HCEC 1CT (cell line): ENCODE results near the gene TULP4.
"Not testable (repeated sequence)": the region's sequence is repeated elsewhere in the genome, so short reads cannot be mapped to it uniquely, and the experiment has no call there.

Source experiments
- DNase-seq: peaks from one replicate; pipeline ENCODE4 v3.0.0-alpha.2; 2017

TULP4 gene

GRCh38 chr6:158398252-158399024 lies 86.2 kb downstream of the TULP4 start:
- no peak for DNase-seq

GRCh38 chr6:158399040-158399700 lies 86.9 kb downstream of the TULP4 start:
- no peak for DNase-seq

- no peak for DNase-seq
Observed at GRCh38 chr6:158402184-158402583, 89.9 kb downstream of the TULP4 start.

GRCh38 chr6:158405321-158405831 lies 93.1 kb downstream of the TULP4 start:
- DNase-seq, result not testable (repeated sequence)

GRCh38 chr6:158405933-158406332 lies 93.7 kb downstream of the TULP4 start:
- DNase-seq, result no peak

- DNase-seq, result no peak
Observed at GRCh38 chr6:158406736-158407135, 94.5 kb downstream of the TULP4 start.

GRCh38 chr6:158408013-158408412 lies 95.7 kb downstream of the TULP4 start:
- DNase-seq, result no peak

- no peak for DNase-seq
Observed at GRCh38 chr6:158408552-158409130, 96.4 kb downstream of the TULP4 start.

GRCh38 chr6:158409451-158409850 lies 97.2 kb downstream of the TULP4 start:
- DNase-seq, result peak; percentile 70

- no peak for DNase-seq
Observed at GRCh38 chr6:158410784-158411183, 98.5 kb downstream of the TULP4 start.

- DNase-seq, result no peak
Observed at GRCh38 chr6:158411998-158412397, 99.7 kb downstream of the TULP4 start.

GRCh38 chr6:158413028-158413427 lies 100.8 kb downstream of the TULP4 start:
- no peak for DNase-seq

GRCh38 chr6:158413814-158414565 lies 101.7 kb downstream of the TULP4 start:
- DNase-seq, result no peak

- DNase-seq, result peak; percentile 31
Observed at GRCh38 chr6:158414851-158415262, 102.6 kb downstream of the TULP4 start.

GRCh38 chr6:158415666-158416065 lies 103.4 kb downstream of the TULP4 start:
- DNase-seq, result no peak

GRCh38 chr6:158416883-158417759 lies 104.9 kb downstream of the TULP4 start:
- DNase-seq, result no peak

GRCh38 chr6:158417760-158418098 lies 105.5 kb downstream of the TULP4 start:
- peak; percentile 77 for DNase-seq

- DNase-seq, result no peak
Observed at GRCh38 chr6:158418501-158418900, 106.2 kb downstream of the TULP4 start.

- no peak for DNase-seq
Observed at GRCh38 chr6:158419339-158419909, 107.2 kb downstream of the TULP4 start.

GRCh38 chr6:158421381-158421780 lies 109.1 kb downstream of the TULP4 start:
- no peak for DNase-seq

GRCh38 chr6:158422629-158423238 lies 110.5 kb downstream of the TULP4 start:
- no peak for DNase-seq
